HG03520 (cell line): ENCODE data around the gene CD300LG.
"Not testable (repeated sequence)": the region's sequence is repeated elsewhere in the genome, so short reads cannot be mapped to it uniquely, and the experiment has no call there.

Experiments used
- ATAC-seq: cut with Tn5 transposase; IDR thresholded peaks from one replicate; pipeline ENCODE4 v1.9.1; 2021; ENCODE audit warnings: mild to moderate bottlenecking, moderate library complexity; ENCODE audit not compliant: unreplicated experiment

Gene CD300LG

GRCh38 chr17:43877451-43878155 is 30.6 kb downstream of the CD300LG start:
- ATAC-seq: no peak

- ATAC-seq: peak; percentile 48
These were observed 31.5 kb downstream of the CD300LG start for GRCh38 chr17:43878260-43879175.

- no peak for ATAC-seq
These were observed 32.9 kb downstream of the CD300LG start for GRCh38 chr17:43879723-43880419.

GRCh38 chr17:43880420-43880991 is 33.5 kb downstream of the CD300LG start:
- ATAC-seq: no peak

- no peak for ATAC-seq
These were observed 34.2 kb downstream of the CD300LG start for GRCh38 chr17:43881181-43881580.

GRCh38 chr17:43881758-43882505 is 35.0 kb downstream of the CD300LG start:
- no peak for ATAC-seq

- ATAC-seq: no peak
These were observed 35.9 kb downstream of the CD300LG start for GRCh38 chr17:43882761-43883415.

- ATAC-seq: no peak
These were observed 41.6 kb downstream of the CD300LG start for GRCh38 chr17:43888548-43888947.

- ATAC-seq: no peak
These were observed 43.3 kb downstream of the CD300LG start for GRCh38 chr17:43890240-43890639.

- no peak for ATAC-seq
These were observed 45.1 kb downstream of the CD300LG start for GRCh38 chr17:43891851-43892646.

GRCh38 chr17:43892647-43892952 is 45.6 kb downstream of the CD300LG start:
- ATAC-seq: no peak

- ATAC-seq: not testable (repeated sequence)
These were observed 47.5 kb downstream of the CD300LG start for GRCh38 chr17:43894494-43894893.

- no peak for ATAC-seq
These were observed 50.9 kb downstream of the CD300LG start for GRCh38 chr17:43897831-43898230.

GRCh38 chr17:43898446-43898845 is 51.5 kb downstream of the CD300LG start:
- no peak for ATAC-seq

- ATAC-seq: no peak
These were observed 53.3 kb downstream of the CD300LG start for GRCh38 chr17:43900183-43900857.

- ATAC-seq: no peak
These were observed 54.1 kb downstream of the CD300LG start for GRCh38 chr17:43900858-43901754.

- no peak for ATAC-seq
These were observed 55.0 kb downstream of the CD300LG start for GRCh38 chr17:43901861-43902589.
